GM10248 (cell line): Measurements from ENCODE around the gene RCL1.

Source experiments
- CTCF ChIA-PET: fragments of 300-600 bp; sonication (Branson Sonifier 250); formaldehyde crosslinking; extraction: SDS; loops from one replicate; lab custom pipeline; 2021; ENCODE audit warnings: antibody characterized with exemption; lab: Yijun Ruan, JAX
- POLR2A ChIA-PET: fragments of 350-650 bp; sonication (Branson Sonifier 250); formaldehyde crosslinking; extraction: SDS; loops from one replicate; lab custom pipeline; 2020; ENCODE audit warnings: antibody characterized with exemption; lab: Yijun Ruan, JAX
- DNase-seq: peaks from one replicate; pipeline ENCODE4 v3.0.0; 2012; ENCODE audit errors: extremely low spot score
- CTCF ChIP-seq: IDR thresholded peaks from 2 replicates; pipeline ENCODE4 v1.5.1; 2012; ENCODE audit warnings: mild to moderate bottlenecking, low read depth; ENCODE audit errors: extremely low read depth, missing control alignments, control extremely low read depth

RCL1 gene

GRCh38 chr9:4844056-4844838, 51.5 kb downstream of the RCL1 start:
- ChIA-PET POLR2A (no interaction called here), CTCF (interaction anchor here (1.3 to 1.7 kb wide), 2 partner anchors 19 to 21 kb away, joined by 3 to 5 read pairs; no protein-coding TSS in a partner anchor)
- TF ChIP-seq CTCF: no peak
- no peak for DNase-seq

- peak; percentile 6 for TF ChIP-seq CTCF
- POLR2A ChIA-PET: no interaction called here
- CTCF ChIA-PET: interaction anchor here (0.8 to 2.4 kb wide), 4 partner anchors 9 to 57 kb away, joined by 3 to 8 read pairs (median 4); partner anchors contain the start of gene RCL1
- no peak for DNase-seq
Measured at GRCh38 chr9:4849369-4849768, 56.6 kb downstream of the RCL1 start.

GRCh38 chr9:4850603-4851310, 58.0 kb downstream of the RCL1 start:
- TF ChIP-seq CTCF: no peak
- no peak for DNase-seq
- ChIA-PET POLR2A (no interaction called here), CTCF (interaction anchor here (0.7 to 2.4 kb wide), 11 partner anchors 10 to 138 kb away, joined by 3 to 8 read pairs (median 4); partner anchors contain the start of gene RCL1)

- no peak for TF ChIP-seq CTCF
- ChIA-PET CTCF (interaction anchor here (1.2 to 1.3 kb wide), 2 partner anchors 21 to 33 kb away, joined by 4 read pairs; no protein-coding TSS in a partner anchor), POLR2A (no interaction called here)
- DNase-seq: no peak
Measured at GRCh38 chr9:4852419-4852818, 59.7 kb downstream of the RCL1 start.

- no peak for TF ChIP-seq CTCF
- POLR2A ChIA-PET: no interaction called here
- no peak for DNase-seq
- CTCF ChIA-PET: interaction anchor here (1.3 kb wide), 2 partner anchors 23 to 133 kb away, joined by 3 read pairs; no protein-coding TSS in a partner anchor
Measured at GRCh38 chr9:4854265-4854590, 61.5 kb downstream of the RCL1 start.

- CTCF ChIA-PET: interaction anchor here (1.3 to 1.8 kb wide), 4 partner anchors 8 to 93 kb away, joined by 3 to 4 read pairs (median 4); no protein-coding TSS in a partner anchor
- no peak for DNase-seq
- POLR2A ChIA-PET: interaction anchor here (0.6 kb wide), 1 partner anchor 37 kb away, joined by 7 read pairs; no protein-coding TSS in a partner anchor
- TF ChIP-seq CTCF: no peak
Measured at GRCh38 chr9:4855841-4856240, 63.1 kb downstream of the RCL1 start.
